Endothelial cell of umbilical vein (primary cell): ENCODE results near the gene ZNF831.

Source experiments
- EZH2 ChIP-seq: IDR thresholded peaks from 2 replicates; pipeline ENCODE4 v1.6.1; 2012; ENCODE audit warnings: borderline replicate concordance, low read depth, mild to moderate bottlenecking, moderate library complexity, low read length, inconsistent platforms; ENCODE audit not compliant: severe bottlenecking
- JUN ChIP-seq: IDR thresholded peaks from 2 replicates; pipeline ENCODE4 v1.6.1; 2011; ENCODE audit warnings: borderline replicate concordance, low read depth; ENCODE audit not compliant: insufficient read length, insufficient read depth
- POLR2A ChIP-seq: IDR thresholded peaks from 2 replicates; pipeline ENCODE4 v1.6.1; 2012; ENCODE audit warnings: low read depth, mild to moderate bottlenecking, control low read depth, low read length
- TF ChIP-seq, protein P1 (sequence below), 2 donors: IDR thresholded peaks; 1 replicate in 1 of 2; 2 replicates in 1 of 2; pipeline ENCODE4 v1.5.1; 2011; ENCODE audit warnings: low read length in 2 of 2, mild to moderate bottlenecking in 2 of 2, moderate library complexity in 2 of 2, control low read depth in 1 of 2, inconsistent platforms in 1 of 2, low read depth in 1 of 2; ENCODE audit not compliant: insufficient read depth in 1 of 2; ENCODE audit errors: extremely low read depth in 1 of 2

DNA sequence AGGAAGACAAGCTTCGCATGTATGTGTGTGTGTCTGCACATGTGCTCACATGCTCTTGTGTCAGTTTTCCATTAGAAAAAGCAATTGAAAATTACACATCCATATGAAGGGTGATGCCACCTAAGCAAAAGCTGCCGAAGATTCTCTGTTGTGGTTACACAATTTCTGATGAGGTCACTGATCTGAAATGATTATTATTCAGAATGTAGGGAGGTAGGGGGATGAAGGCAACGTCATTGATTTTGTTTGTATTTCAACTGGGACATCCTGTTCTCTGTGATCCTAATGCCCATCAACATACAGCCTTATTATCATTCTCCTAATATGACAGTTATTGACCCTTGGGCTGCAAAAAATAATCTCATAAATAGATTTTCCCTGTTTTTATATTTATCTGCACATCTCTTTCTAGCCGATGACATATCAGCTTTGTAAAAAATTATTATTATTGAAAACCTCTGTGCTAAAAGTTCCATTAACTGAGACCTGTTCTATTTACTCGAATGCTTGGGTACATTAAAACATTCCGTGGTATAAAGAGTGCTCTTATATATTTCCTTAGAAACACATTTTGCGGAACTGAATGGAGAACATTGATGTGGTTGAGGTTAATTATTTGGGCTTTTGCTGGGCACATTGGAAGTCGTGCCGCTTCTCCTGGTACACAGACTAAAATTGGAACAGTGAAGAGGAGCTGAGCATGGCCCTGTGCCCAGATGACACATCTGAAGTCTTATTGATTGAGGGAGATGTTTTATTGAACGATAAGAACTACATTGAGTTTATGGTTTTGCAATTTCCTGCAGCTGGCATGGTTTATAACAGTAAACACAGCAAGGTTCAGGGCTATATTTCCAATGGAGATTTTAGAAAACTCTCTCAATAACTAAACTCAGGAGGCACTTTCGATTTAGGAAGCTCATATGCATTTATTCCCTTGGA, 51.3 kb downstream of the ZNF831 start:
- TF ChIP-seq, protein P1, sequence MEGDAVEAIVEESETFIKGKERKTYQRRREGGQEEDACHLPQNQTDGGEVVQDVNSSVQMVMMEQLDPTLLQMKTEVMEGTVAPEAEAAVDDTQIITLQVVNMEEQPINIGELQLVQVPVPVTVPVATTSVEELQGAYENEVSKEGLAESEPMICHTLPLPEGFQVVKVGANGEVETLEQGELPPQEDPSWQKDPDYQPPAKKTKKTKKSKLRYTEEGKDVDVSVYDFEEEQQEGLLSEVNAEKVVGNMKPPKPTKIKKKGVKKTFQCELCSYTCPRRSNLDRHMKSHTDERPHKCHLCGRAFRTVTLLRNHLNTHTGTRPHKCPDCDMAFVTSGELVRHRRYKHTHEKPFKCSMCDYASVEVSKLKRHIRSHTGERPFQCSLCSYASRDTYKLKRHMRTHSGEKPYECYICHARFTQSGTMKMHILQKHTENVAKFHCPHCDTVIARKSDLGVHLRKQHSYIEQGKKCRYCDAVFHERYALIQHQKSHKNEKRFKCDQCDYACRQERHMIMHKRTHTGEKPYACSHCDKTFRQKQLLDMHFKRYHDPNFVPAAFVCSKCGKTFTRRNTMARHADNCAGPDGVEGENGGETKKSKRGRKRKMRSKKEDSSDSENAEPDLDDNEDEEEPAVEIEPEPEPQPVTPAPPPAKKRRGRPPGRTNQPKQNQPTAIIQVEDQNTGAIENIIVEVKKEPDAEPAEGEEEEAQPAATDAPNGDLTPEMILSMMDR (IDR thresholded peaks at IDR 0.05; ENCODE audit: extremely low read depth in 1 of 2, insufficient read depth in 1 of 2, low read depth in 1 of 2, low read length in 2 of 2): no peak
- TF ChIP-seq EZH2: no peak
- TF ChIP-seq POLR2A: no peak
- TF ChIP-seq JUN: no peak
